Stimulated activated CD4-positive, alpha-beta T cell treated with anti-CD3 and anti-CD28 coated beads, Interleukin-4, amount 100 ng/mL, for 1 hour (primary cell): ENCODE measurements around the gene PIGA.

Experiments used
- DNase-seq: peaks from one replicate; pipeline ENCODE4 v3.0.0-alpha.2; 2020

Gene PIGA, protein sequence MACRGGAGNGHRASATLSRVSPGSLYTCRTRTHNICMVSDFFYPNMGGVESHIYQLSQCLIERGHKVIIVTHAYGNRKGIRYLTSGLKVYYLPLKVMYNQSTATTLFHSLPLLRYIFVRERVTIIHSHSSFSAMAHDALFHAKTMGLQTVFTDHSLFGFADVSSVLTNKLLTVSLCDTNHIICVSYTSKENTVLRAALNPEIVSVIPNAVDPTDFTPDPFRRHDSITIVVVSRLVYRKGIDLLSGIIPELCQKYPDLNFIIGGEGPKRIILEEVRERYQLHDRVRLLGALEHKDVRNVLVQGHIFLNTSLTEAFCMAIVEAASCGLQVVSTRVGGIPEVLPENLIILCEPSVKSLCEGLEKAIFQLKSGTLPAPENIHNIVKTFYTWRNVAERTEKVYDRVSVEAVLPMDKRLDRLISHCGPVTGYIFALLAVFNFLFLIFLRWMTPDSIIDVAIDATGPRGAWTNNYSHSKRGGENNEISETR

GRCh38 chrX:15335135-15336022, at the start of gene PIGA:
PIGA (minus strand) TSS chrX:15335523; CDS start chrX:15331930, 3,593 bp downstream.
- peak; percentile 85 for DNase-seq

GRCh38 chrX:15384304-15384703, 49.0 kb upstream of the PIGA start, which contains the start of gene VEGFD:
VEGFD (minus strand) TSS chrX:15384413; CDS start chrX:15383946, 467 bp downstream.
- no peak for DNase-seq

- no peak for DNase-seq
These were observed 47.5 kb upstream of the PIGA start for GRCh38 chrX:15382813-15383212.

DNA sequence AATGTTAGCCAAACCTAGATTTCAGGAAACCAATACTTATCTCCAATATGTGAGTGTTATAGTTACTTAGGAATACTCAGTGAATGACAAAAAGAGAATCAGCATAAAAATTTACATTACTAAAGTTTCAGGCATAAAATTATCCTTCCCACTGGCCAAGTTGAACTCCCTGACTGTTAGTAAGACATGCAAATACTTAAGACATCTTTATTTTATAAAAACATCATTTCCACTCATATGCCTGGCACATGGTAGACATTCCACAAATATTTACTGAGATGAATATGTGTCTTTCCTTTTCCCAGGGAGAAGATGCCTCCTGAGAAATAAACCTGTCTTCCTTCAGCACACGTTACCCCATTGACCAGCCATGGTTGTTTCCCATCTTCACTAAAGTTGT, 41.6 kb upstream of the PIGA start:
- DNase-seq = no peak

DNA sequence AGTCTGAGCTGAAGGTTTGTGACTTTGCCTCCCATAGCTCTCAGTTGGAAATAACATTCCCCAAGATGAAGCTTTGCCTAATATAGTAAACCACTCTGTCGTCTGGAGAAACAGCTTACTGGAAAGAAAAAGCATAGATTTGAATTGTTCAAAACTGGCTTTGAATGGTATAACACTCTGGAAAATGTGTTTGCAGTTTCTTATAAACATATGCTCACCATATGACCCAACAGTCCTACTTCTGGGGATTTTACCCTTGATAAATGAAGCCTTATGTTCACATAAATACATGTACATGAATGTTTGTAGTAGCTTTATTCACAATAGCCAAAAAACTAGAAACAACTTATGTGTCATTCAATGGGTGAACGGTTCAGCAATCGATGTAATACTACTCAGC, 38.7 kb upstream of the PIGA start:
- no peak for DNase-seq

DNA sequence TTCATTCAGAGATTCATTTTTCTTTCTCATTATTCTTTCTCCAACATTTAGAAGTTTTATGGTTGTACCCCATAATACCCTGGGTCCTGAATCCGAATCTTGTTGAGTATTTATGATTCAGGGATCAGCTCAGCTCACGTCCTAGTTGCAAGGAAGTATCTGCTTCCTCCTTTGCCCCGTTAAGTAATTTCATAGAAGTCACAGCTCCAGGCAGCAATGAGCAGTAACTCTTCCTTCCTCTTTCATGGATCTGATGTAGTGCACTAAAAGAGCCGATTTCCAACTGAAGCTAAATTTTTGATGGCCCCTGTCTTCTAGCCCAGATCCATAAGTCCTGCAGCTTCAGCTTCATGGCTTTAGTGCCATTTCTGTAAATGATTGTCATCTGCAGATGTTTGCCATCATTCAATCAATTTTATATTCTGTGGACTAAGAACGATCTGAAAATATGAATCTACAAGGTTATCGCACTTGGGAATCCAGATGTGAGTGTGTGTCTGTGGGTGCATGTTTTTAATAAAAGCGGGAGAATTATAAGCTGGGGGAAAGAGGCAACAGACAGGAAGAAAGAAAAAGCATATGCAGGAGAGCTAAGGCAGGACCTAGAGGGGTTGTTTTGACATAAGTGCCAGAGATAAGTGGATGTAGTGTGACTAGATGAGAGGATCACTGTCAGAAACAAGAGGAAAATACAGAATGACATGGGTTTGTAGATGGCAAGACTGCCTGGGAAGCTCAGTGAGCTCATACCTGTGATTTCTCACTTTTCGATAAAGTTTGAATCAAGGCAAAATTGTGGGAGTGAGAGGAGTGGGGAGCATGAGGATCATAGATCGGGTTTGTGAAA, 31.4 kb upstream of the PIGA start:
- no peak for DNase-seq

GRCh38 chrX:15359701-15360100, 24.4 kb upstream of the PIGA start:
- DNase-seq = no peak

- DNase-seq = no peak
These were observed 23.2 kb upstream of the PIGA start for GRCh38 chrX:15358533-15358932.

DNA sequence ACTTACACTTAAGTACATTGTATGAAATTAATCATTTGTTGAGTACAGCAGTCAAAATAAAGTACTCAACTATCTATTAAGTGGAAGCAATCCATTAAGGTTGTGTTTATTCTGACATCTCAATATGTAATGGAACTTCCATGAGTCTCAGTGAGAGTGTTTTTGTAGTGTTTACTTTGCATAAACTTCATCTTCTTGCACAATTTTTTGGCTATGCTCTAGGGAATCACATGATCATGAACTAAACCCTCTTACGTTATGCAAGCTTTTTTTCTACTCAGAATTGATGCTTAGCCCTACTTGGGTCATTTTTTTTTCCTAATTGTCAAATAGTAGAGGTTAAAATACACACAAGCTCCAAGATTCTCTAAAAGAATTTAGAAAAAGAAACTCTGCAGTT, 21.1 kb upstream of the PIGA start:
- no peak for DNase-seq

DNA sequence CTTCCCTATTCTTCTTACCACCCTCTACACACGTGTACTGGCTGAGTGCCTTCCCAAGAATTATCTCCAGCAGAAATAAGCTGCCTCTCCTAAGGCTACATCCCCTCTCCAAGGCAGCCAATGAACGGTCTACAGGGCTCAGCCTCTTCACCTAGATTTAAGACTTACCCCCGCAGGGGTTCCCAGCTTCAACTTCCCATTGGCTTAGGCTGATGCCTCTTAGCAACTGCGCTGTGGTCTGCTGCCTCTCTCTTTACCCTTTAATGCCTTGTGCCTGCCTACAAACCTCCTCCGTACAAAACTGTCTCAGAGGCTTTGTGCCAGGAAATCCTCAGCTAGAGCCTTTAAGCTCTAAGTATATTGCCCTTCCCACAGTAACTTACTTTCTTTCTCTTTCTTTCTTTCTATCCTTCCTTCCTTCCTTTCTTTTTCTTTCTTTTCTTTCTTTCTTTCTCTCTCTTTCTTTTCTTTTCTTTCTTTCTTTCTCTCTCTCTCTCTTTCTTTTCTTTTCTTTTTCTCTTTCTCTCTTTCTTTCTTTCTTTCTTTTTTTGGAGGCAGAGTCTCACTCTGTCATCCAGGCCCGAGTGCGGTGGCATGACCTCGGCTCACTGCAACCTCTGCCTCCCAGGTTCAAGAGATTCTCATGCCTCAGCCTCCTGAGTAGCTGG, 15.1 kb upstream of the PIGA start:
- DNase-seq = no peak

- no peak for DNase-seq
These were observed 13.7 kb upstream of the PIGA start for GRCh38 chrX:15349046-15349445.

DNA sequence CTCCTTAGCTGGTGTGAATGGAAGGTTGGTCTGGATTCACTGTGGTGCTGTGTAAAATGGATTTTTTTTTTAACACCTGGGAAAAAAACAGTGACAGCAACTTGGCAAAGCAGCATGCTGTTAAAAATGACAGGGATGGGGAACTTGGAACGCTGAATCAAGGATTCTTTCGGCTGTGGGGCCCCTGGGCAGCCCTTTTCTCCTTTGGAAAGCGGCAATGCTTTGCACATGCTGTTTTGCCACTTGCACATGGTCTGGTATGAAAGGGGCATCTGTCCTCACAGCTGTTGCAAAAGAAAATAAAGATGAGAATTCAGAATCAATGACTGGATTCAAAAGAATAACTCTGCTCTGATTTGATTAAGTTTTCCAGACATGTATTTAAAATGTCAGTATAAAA, 10.7 kb upstream of the PIGA start:
- no peak for DNase-seq

GRCh38 chrX:15344106-15344505, 8.8 kb upstream of the PIGA start:
- no peak for DNase-seq

DNA sequence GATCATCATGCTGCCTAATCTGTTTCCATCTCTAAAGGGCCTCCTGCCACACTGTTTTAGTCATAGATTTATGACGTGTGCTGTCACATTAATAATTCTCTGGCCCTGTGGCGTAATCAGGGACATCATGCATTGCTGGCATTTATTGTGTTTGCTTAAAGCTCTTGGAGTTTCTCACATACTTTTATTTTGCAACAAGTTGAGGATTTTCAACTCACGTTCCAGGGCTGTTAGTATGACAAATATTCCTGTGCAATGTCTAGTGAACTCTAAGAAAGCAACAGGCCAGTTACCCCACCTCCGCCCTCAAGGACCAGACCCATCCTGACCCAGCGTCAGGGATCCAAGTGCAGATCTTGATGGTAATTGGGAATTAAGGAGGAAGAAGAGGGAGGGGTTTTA, 7.8 kb upstream of the PIGA start:
- DNase-seq = no peak

- DNase-seq = no peak
These were observed 5.5 kb upstream of the PIGA start for GRCh38 chrX:15340867-15341266.

- peak; percentile 19 for DNase-seq
These were observed 695 bp upstream of the PIGA start for GRCh38 chrX:15336023-15336413.

- DNase-seq = no peak
These were observed 762 bp downstream of the PIGA start for GRCh38 chrX:15334561-15334960.

DNA sequence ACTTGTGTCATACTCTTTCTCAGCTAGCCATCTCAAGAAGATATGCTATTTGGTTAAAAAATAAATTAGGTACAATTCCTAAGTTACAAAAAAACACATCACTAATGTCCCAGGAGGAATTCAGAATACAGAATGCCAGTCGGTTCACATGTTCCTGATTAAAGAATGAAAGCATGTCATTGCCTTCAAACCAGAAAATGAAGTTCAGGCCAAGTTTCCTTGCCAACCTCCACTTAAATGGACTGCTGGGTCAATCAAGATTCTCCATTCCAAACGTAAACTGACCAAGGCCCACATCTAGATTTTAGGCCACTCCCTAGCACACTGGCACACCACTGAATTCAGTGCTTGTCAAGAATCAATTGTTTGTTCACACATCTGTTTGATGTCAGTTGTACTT, 6.5 kb downstream of the PIGA start:
- DNase-seq = no peak

- DNase-seq = no peak
These were observed 7.2 kb downstream of the PIGA start for GRCh38 chrX:15328131-15328530.

DNA sequence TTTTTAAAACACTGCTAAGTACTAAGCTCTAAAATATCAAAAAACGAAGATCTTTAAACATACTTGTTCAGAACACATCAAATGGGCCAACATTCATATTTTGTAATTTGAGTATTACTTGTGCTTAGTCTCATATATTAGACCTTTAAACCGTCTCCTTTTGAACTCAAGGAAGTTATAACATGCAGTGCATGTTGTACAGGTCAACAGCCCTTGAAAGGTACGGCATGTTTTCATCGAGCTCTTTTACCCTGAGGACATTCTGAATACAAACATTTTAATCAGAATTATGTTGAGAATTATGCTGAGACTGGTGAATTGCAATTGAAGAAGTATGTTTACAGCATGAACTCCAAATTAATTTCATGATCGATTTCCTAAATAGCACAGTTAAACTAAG, 12.9 kb downstream of the PIGA start:
- no peak for DNase-seq

DNA sequence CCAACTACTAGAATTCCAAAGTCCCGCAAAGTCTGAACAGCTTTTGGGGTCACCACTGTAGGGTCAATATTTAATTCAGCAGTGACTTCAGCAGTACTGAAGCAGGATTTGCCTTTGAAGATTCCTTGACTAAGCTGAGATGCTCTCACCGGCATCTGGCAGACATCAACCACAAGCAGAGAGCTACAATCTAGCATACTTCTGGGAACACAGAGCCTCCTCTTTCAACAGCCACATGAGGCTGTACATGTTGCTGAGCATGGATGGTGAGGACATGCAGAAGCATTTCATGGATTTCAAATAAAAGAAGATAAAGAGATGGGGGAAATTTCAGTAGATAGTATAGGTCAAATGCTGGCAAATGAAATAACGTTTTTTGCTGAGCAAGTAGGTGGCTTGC, 13.3 kb downstream of the PIGA start:
- DNase-seq = no peak

- no peak for DNase-seq
These were observed 13.9 kb downstream of the PIGA start for GRCh38 chrX:15321447-15321846.
